HepG2 (cell line): ENCODE data around the gene ANLN. TPM values are rescaled to one million over a fixed set of nuclear protein-coding genes. Genes with fewer than 3 reads are reported as not detected.

ENCODE experiments used
- ATAC-seq: fragments of 200-7000 bp; cut with Tn5 transposase; 3 replicates; pipeline ENCODE4 v1.9.1; 2020; ENCODE audit warnings: mild to moderate bottlenecking, moderate library complexity
- BruUV-seq: library from RNA; stranded (reverse); fragments of 400-500 nt; replicated peaks from 2 replicates; lab custom pipeline; 2021; lab: Mats Ljungman, UMichigan
- CTCF ChIA-PET: fragments of 300-600 bp; formaldehyde crosslinking; extraction: SDS; loops from one replicate; lab custom pipeline; 2021; ENCODE audit warnings: low total read pairs, inconsistent platforms, low intra/inter-chr PET ratio; lab: Yijun Ruan, JAX
- POLR2A ChIA-PET: fragments of 350-600 bp; sonication (Branson Sonifier 250); formaldehyde crosslinking; loops from one replicate; lab custom pipeline; 2020; ENCODE audit warnings: antibody characterized with exemption, inconsistent platforms; lab: Yijun Ruan, JAX
- DNase-seq: peaks from one replicate; pipeline ENCODE4 v3.0.0-alpha.2; 2015; ENCODE audit warnings: low spot score
- FAIRE-seq: peaks from 3 replicates; lab custom pipeline; 2011; peaks lifted over from hg19 to GRCh38; lab: Jason Lieb, UNC
- H2AFZ ChIP-seq: one replicate; pipeline ENCODE4 v1.6.1; 2011; ENCODE audit warnings: low read length, inconsistent platforms
- H3K27ac ChIP-seq: fragments of 300-600 bp; 3 replicates; pipeline ENCODE4 v1.8.0; 2011; ENCODE audit warnings: mixed run types, mild to moderate bottlenecking, mixed read lengths, low read length, inconsistent platforms; ENCODE audit not compliant: insufficient read depth; ENCODE audit errors: extremely low read length
- H3K27me3 ChIP-seq, 2 experiments: fragments of 200-600 bp in 1 of 2; 2 replicates in 1 of 2; 3 replicates in 1 of 2; pipeline versions ENCODE4 v1.6.0 to v1.8.0; 2011; ENCODE audit warnings: low read length in 2 of 2, mild to moderate bottlenecking in 2 of 2, moderate library complexity in 2 of 2, inconsistent platforms in 1 of 2; ENCODE audit not compliant: insufficient read depth in 2 of 2, control insufficient read depth in 1 of 2
- H3K36me3 ChIP-seq, 2 experiments: fragments of 200-600 bp in 1 of 2; replicated peaks in 1 of 2; 2 replicates in 1 of 2; 3 replicates in 1 of 2; pipeline versions ENCODE4 v1.5.1 to v1.8.0; 2011; ENCODE audit warnings: low read length in 2 of 2, inconsistent platforms in 1 of 2; ENCODE audit not compliant: insufficient read depth in 2 of 2, control insufficient read depth in 1 of 2
- H3K4me1 ChIP-seq: 2 replicates; pipeline ENCODE4 v1.5.1; 2012; ENCODE audit warnings: low read length, inconsistent platforms; ENCODE audit not compliant: insufficient read depth
- H3K4me2 ChIP-seq: 2 replicates; pipeline ENCODE4 v1.6.0; 2011; ENCODE audit warnings: low read depth, low read length, inconsistent platforms
- H3K4me3 ChIP-seq, 3 experiments: fragments of 200-600 bp in 1 of 3; sonication (generic), shearing (Covaris generic) in 1 of 3; replicated peaks in 1 of 3; 2 replicates each; pipeline ENCODE4 v1.5.1; 2011 to 2016; ENCODE audit warnings: low read length in 3 of 3, inconsistent platforms in 2 of 3, low read depth in 2 of 3, mild to moderate bottlenecking in 2 of 3, control low read depth in 1 of 3, mixed read lengths in 1 of 3; ENCODE audit not compliant: insufficient read depth in 1 of 3
- H3K79me2 ChIP-seq: one replicate; pipeline ENCODE4 v1.6.1; 2011; ENCODE audit warnings: low read length, inconsistent platforms; ENCODE audit not compliant: insufficient read depth
- H3K9ac ChIP-seq: 2 replicates; pipeline ENCODE4 v1.6.0; 2011; ENCODE audit warnings: mild to moderate bottlenecking, low read depth, low read length, inconsistent platforms; ENCODE audit not compliant: insufficient read depth
- H3K9me3 ChIP-seq: 2 replicates; pipeline ENCODE4 v1.5.1; 2012; ENCODE audit warnings: mild to moderate bottlenecking, low read length
- H4K20me1 ChIP-seq: 2 replicates; pipeline ENCODE4 v1.6.0; 2011; ENCODE audit warnings: inconsistent platforms, mild to moderate bottlenecking, low read length, moderate library complexity; ENCODE audit not compliant: insufficient read depth
- CHCHD3 ChIP-seq: sonication (generic); formaldehyde crosslinking; IDR thresholded peaks from 2 replicates; pipeline ENCODE4 v1.8.0; 2022; ENCODE audit warnings: mild to moderate bottlenecking, missing genetic modification reagents, moderate library complexity
- GABPB1 ChIP-seq: IDR thresholded peaks from 2 replicates; pipeline ENCODE4 v1.6.1; 2016; ENCODE audit warnings: mild to moderate bottlenecking, missing genetic modification reagents, moderate library complexity, missing compliant biosample characterization
- HMG20A ChIP-seq: IDR thresholded peaks from 2 replicates; pipeline ENCODE4 v1.6.1; 2016; ENCODE audit warnings: borderline replicate concordance
- ISX ChIP-seq: sonication (generic); formaldehyde crosslinking; conservative IDR thresholded peaks from 2 replicates; pipeline ENCODE4 v1.5.0; 2020; ENCODE audit warnings: missing genetic modification reagents
- KDM3A ChIP-seq: IDR thresholded peaks from 2 replicates; pipeline ENCODE4 v1.6.1; 2018; ENCODE audit warnings: low read depth, missing compliant biosample characterization
- PAX8 ChIP-seq: sonication (generic); formaldehyde crosslinking; IDR thresholded peaks from 2 replicates; pipeline ENCODE4 v1.8.0; 2022; ENCODE audit warnings: mild to moderate bottlenecking, missing genetic modification reagents, borderline replicate concordance
- PITX1 ChIP-seq: sonication (generic); formaldehyde crosslinking; IDR thresholded peaks from 2 replicates; pipeline ENCODE4 v1.5.1; 2020; ENCODE audit warnings: mild to moderate bottlenecking, missing genetic modification reagents
- ZBED4 ChIP-seq: sonication (generic); formaldehyde crosslinking; IDR thresholded peaks from 2 replicates; pipeline ENCODE4 v1.4.0; 2020; ENCODE audit warnings: missing genetic modification reagents, borderline replicate concordance
- ZNF552 ChIP-seq: sonication (generic); formaldehyde crosslinking; IDR thresholded peaks from 2 replicates; pipeline ENCODE4 v1.9.0; 2022; ENCODE audit warnings: missing genetic modification reagents, mild to moderate bottlenecking, borderline replicate concordance
- WGBS: methylation state at CpG from one replicate; pipeline ENCODE4 v1.1.6; 2017; ENCODE audit warnings: low lambda C conversion rate; 5-methylcytosine and 5-hydroxymethylcytosine counted together
- in situ Hi-C: cut with HindIII; loops from 2 replicates; pipeline ENCODE4 v1.10.0; 2017; ENCODE audit warnings: low pct_unique_long_range_greater_than_20kb; ENCODE audit not compliant: extremely low pct_ligation_motif_present
- intact Hi-C: fragments of 100-400 bp; cut with micrococcal nuclease; formaldehyde crosslinking; loops from one replicate; pipeline ENCODE4 v1.10.0; 2022; ENCODE audit not compliant: unreplicated experiment
- polyA plus RNA-seq, 8 experiments: library from polyadenylated mRNA; depleted of rRNA in 3 of 8; stranded (reverse) in 7 of 8; unstranded in 1 of 8; fragments of >200 nt; fragmentation: Illumina TruSeq in 4 of 8; extraction: Trizol in 4 of 8; gene quantifications; 2 replicates each; pipeline versions ENCODE4 v1.2.1 to v1.2.3, GENCODE V29; 2011 to 2016; ENCODE audit warnings: low read depth in 4 of 8, missing spikeins in 1 of 8, mixed read lengths in 1 of 8; ENCODE audit not compliant: insufficient read depth in 1 of 8
- total RNA-seq, 5 experiments: library from RNA; depleted of rRNA; stranded (reverse); fragments of >200 nt; fragmentation: Illumina TruSeq; extraction: Trizol; gene quantifications; 2 replicates each; pipeline ENCODE4 v1.2.3, GENCODE V29; 2016; ENCODE audit warnings: low read depth in 1 of 5

The ANLN gene
- total and polyA plus RNA-seq, 2 of the 13 experiments (the other 11 are each of a cell fraction or from before 2014, with no cell fraction given), result 20.0 to 72.0 TPM

GRCh38 chr7:36484265-36484664 is 94.6 kb downstream of the ANLN start:
- CTCF ChIA-PET, result interaction anchor here (1.4 kb wide), 1 partner anchor 717 kb away, joined by 3 read pairs; no protein-coding TSS in a partner anchor
- ATAC-seq, result no peak
- FAIRE-seq, result no peak
- Histone ChIP-seq H3K27ac (no peak overlapping the region), H4K20me1 (no peaks in the 10 kb centered on the region), H3K27me3 (no peaks in the 10 kb centered on the region), H3K36me3 (no peaks in the 10 kb centered on the region), H3K79me2 (no peaks in the 10 kb centered on the region), H2AFZ (no peak overlapping the region), H3K4me1 (no peaks in the 10 kb centered on the region), H3K9me3 (no peaks in the 10 kb centered on the region), H3K9ac (no peak overlapping the region), H3K4me2 (no peak overlapping the region), H3K4me3 (no peak overlapping the region)
- WGBS, result 35% methylated on average over 8 of the region's 8 CpGs
- intact Hi-C loops, result no loop called here
- DNase-seq, result no peak
- POLR2A ChIA-PET, result no interaction called here
- BruUV-seq, result no TSS peak
- in situ Hi-C loops, result no loop called here
- no peak for TF ChIP-seq ISX (CRISPR knock-in tag)
- TF ChIP-seq GABPB1 (CRISPR knock-in tag), result no peak
- no peak for TF ChIP-seq HMG20A (CRISPR knock-in tag)
- TF ChIP-seq PITX1 (CRISPR knock-in tag), result no peak
- TF ChIP-seq PAX8, result no peak
- no peak for TF ChIP-seq CHCHD3 (CRISPR knock-in tag)
- TF ChIP-seq ZBED4, result no peak
- no peak for TF ChIP-seq KDM3A (CRISPR knock-in tag)
- TF ChIP-seq ZNF552, result no peak
